ENCODE results near the gene ENTR1. TPM values are rescaled to one million over a fixed set of nuclear protein-coding genes. Genes with fewer than 3 reads are reported as not detected.

ENTR1 gene
- total and polyA plus RNA-seq, 10 of the 15 experiments (the other 5 are each of a cell fraction or from before 2014, with no cell fraction given), result 8.2 to 96.4 (median 41.1) TPM

DNA sequence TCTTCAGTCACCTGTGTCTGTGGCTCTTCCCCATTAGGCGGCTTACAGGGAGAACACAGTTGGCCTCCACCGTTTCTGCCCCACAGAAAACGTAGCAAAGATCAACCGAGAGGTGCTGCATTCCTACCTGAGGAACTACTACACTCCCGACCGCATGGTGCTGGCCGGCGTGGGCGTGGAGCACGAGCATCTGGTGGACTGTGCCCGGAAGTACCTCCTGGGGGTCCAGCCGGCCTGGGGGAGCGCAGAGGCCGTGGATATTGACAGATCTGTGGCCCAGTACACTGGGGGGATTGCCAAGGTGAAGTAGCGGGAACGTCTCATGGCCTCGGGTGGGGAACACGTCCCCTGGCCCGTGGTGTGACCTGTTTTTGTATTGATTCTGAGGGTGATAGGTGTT lies 6.5 kb upstream of the ENTR1 start (continued):
- TF ChIP-seq PRDM15 (CRISPR knock-in tag; IDR thresholded peaks at IDR 0.05), result no peak
- no peak for TF ChIP-seq SUPT20H (IDR thresholded peaks at IDR 0.05; ENCODE audit: borderline replicate concordance, control insufficient read depth, low read depth, low read length)
- TF ChIP-seq ZNF622 (IDR thresholded peaks at IDR 0.05), result no peak
- no peak for TF ChIP-seq JUND (IDR thresholded peaks at IDR 0.05; ENCODE audit: low read depth, low read length)
- TF ChIP-seq CEBPZ (IDR thresholded peaks at IDR 0.05; ENCODE audit: low read depth, low read length), result no peak
- TF ChIP-seq ZBTB33 (IDR thresholded peaks at IDR 0.05), result no peak
- no peak for TF ChIP-seq SRF (IDR thresholded peaks at IDR 0.05; ENCODE audit: low read depth in 2 of 2, low read length in 2 of 2)

All from GM12878 (cell line).